Measurements from ENCODE around the gene ACACA.

- no peak for TF ChIP-seq CTCF (IDR thresholded peaks at IDR 0.05; ENCODE audit: low read length)
- no peak for TF ChIP-seq EZH2 (optimal IDR thresholded peaks at IDR 0.05; ENCODE audit: low read depth, low read length)
- TF ChIP-seq EZH2phosphoT487 (IDR thresholded peaks at IDR 0.05; ENCODE audit: low read length): no peak
These were observed 347.1 kb downstream of the ACACA start for GRCh38 chr17:37059493-37059892.

All from MM.1S (cell line).